SK-N-MC (cell line): Measurements from ENCODE around the gene COL18A1.

Experiments
- DNase-seq: peaks from one replicate; pipeline ENCODE4 v3.0.0-alpha.2; 2011; ENCODE audit warnings: low read depth, low spot score
- H3K27ac ChIP-seq: fragments of 200-600 bp; sonication (generic); 2 replicates; pipeline ENCODE4 v1.5.1; 2016; ENCODE audit warnings: mixed run types
- H3K36me3 ChIP-seq: fragments of 200-600 bp; sonication (generic); 2 replicates; pipeline ENCODE4 v1.6.1; 2017; ENCODE audit warnings: antibody characterized with exemption, low read length, mixed read lengths; ENCODE audit not compliant: insufficient read depth
- H3K4me3 ChIP-seq: fragments of 200-600 bp; sonication (generic); 2 replicates; pipeline ENCODE4 v1.5.1; 2016
- H3K9ac ChIP-seq: fragments of 200-600 bp; sonication (generic); 2 replicates; pipeline ENCODE4 v1.8.0; 2017; ENCODE audit warnings: mixed run types, mixed read lengths; ENCODE audit not compliant: insufficient read length
- H3K9me3 ChIP-seq: fragments of 200-600 bp; sonication (generic); 2 replicates; pipeline ENCODE4 v1.6.1; 2017; ENCODE audit warnings: low read depth, mild to moderate bottlenecking, antibody characterized with exemption, low read length, moderate library complexity, mixed read lengths
- EZH2 ChIP-seq: fragments of 200-600 bp; sonication (generic); IDR thresholded peaks from one replicate; pipeline ENCODE4 v1.6.1; 2017; ENCODE audit warnings: antibody characterized with exemption
- FOXP2 ChIP-seq: optimal IDR thresholded peaks from 2 replicates; pipeline ENCODE3; 2011; ENCODE audit warnings: mild to moderate bottlenecking, moderate library complexity; ENCODE audit not compliant: insufficient read depth; ENCODE audit errors: extremely low read length, control extremely low read depth
- POLR2AphosphoS5 ChIP-seq: IDR thresholded peaks from 2 replicates; pipeline ENCODE4 v1.6.1; 2012; ENCODE audit warnings: mild to moderate bottlenecking, low read depth, low read length, borderline replicate concordance

The COL18A1 gene

GRCh38 chr21:45480701-45481500 is 75.9 kb downstream of the COL18A1 start:
- H3K36me3 ChIP-seq = no peaks in the 10 kb centered on the region; the same call in 1 of the 2 replicates
- H3K9me3 ChIP-seq = no peaks in the 10 kb centered on the region
- no peak overlapping the region for H3K4me3 ChIP-seq
- TF ChIP-seq POLR2AphosphoS5 (no peak), EZH2 (no peak), FOXP2 (no peak)
- no peak overlapping the region for H3K27ac ChIP-seq
- H3K9ac ChIP-seq = no peak overlapping the region
- no peak for DNase-seq

GRCh38 chr21:45481566-45481965 is 76.6 kb downstream of the COL18A1 start:
- Histone ChIP-seq H3K9me3 (no peaks in the 10 kb centered on the region), H3K27ac (no peak overlapping the region), H3K9ac (no peak overlapping the region), H3K4me3 (no peak overlapping the region), H3K36me3 (no peaks in the 10 kb centered on the region; the same call in 1 of the 2 replicates)
- TF ChIP-seq FOXP2 (no peak), POLR2AphosphoS5 (no peak), EZH2 (no peak)
- no peak for DNase-seq

GRCh38 chr21:45481977-45482898 is 77.3 kb downstream of the COL18A1 start:
- Histone ChIP-seq H3K27ac (no peak overlapping the region), H3K4me3 (no peak overlapping the region)
- no peak for DNase-seq

GRCh38 chr21:45482899-45483821 is 78.2 kb downstream of the COL18A1 start:
- Histone ChIP-seq H3K36me3 (no peaks in the 10 kb centered on the region; the same call in 1 of the 2 replicates), H3K27ac (no peak overlapping the region), H3K9ac (no peak overlapping the region), H3K9me3 (no peaks in the 10 kb centered on the region), H3K4me3 (no peak overlapping the region)
- no peak for TF ChIP-seq EZH2
- no peak for TF ChIP-seq FOXP2
- no peak for TF ChIP-seq POLR2AphosphoS5
- DNase-seq = no peak

More at GRCh38 chr21:45481977-45482898, 77.3 kb downstream of the COL18A1 start:
- no peaks in the 10 kb centered on the region; the same call in 1 of the 2 replicates for H3K36me3 ChIP-seq
- no peaks in the 10 kb centered on the region for H3K9me3 ChIP-seq
- no peak overlapping the region for H3K9ac ChIP-seq
- TF ChIP-seq POLR2AphosphoS5 = no peak
- no peak for TF ChIP-seq EZH2

GRCh38 chr21:45484318-45484717 is 79.4 kb downstream of the COL18A1 start:
- no peak for DNase-seq
- H3K4me3 ChIP-seq = no peak overlapping the region
- H3K36me3 ChIP-seq = no peaks in the 10 kb centered on the region; the same call in 1 of the 2 replicates
- no peak overlapping the region for H3K27ac ChIP-seq
- no peaks in the 10 kb centered on the region for H3K9me3 ChIP-seq
- no peak overlapping the region for H3K9ac ChIP-seq
- TF ChIP-seq FOXP2 (no peak), POLR2AphosphoS5 (no peak), EZH2 (no peak)

GRCh38 chr21:45485686-45486442 is 80.9 kb downstream of the COL18A1 start:
- H3K27ac ChIP-seq = no peak overlapping the region
- H3K4me3 ChIP-seq = no peak overlapping the region
- TF ChIP-seq FOXP2 (no peak), POLR2AphosphoS5 (no peak), EZH2 (no peak)
- DNase-seq = no peak
- no peak overlapping the region for H3K9ac ChIP-seq
- H3K36me3 ChIP-seq = no peaks in the 10 kb centered on the region
- no peaks in the 10 kb centered on the region for H3K9me3 ChIP-seq

GRCh38 chr21:45486443-45487160 is 81.6 kb downstream of the COL18A1 start:
- H3K9ac ChIP-seq = no peak overlapping the region
- no peak overlapping the region for H3K4me3 ChIP-seq
- TF ChIP-seq EZH2 (no peak), POLR2AphosphoS5 (no peak), FOXP2 (no peak)
- no peaks in the 10 kb centered on the region for H3K36me3 ChIP-seq
- H3K9me3 ChIP-seq = no peaks in the 10 kb centered on the region
- DNase-seq = no peak
- no peak overlapping the region for H3K27ac ChIP-seq
